ENCODE data around the gene DCDC2B.

DNA sequence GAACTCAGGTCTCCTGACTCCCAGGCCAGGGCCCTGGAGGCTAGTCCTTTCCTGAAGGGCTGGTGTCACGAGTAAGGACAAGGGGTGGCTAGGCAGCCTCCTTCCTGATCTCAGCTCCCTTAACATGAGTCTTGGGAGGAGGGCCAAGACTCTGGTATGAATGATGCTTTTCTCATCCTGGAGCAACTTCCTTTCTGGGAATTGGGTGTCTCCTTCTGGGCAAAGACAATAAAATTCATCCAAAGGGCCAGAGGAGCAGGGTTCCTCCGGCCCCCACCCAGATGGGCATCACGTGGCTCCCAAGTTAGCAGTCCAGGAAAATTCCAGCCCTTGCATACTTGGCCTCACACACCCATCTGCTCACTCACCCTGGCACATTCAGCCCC is 38.0 kb downstream of the DCDC2B start, which contains the start of gene FAM167B:
- TF ChIP-seq TEAD4 (IDR thresholded peaks at IDR 0.05) (no peak), CEBPB (IDR thresholded peaks at IDR 0.05) (no peak), CREB1 (IDR thresholded peaks at IDR 0.05; ENCODE audit: low read depth) (no peak), RAD21 (IDR thresholded peaks at IDR 0.05; ENCODE audit: low read depth) (no peak), EP300 (IDR thresholded peaks at IDR 0.05; ENCODE audit: borderline replicate concordance) (no peak)
- TF ChIP-seq, protein P1, sequence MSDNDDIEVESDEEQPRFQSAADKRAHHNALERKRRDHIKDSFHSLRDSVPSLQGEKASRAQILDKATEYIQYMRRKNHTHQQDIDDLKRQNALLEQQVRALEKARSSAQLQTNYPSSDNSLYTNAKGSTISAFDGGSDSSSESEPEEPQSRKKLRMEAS (IDR thresholded peaks at IDR 0.05) = no peak
- TF ChIP-seq, protein P2, sequence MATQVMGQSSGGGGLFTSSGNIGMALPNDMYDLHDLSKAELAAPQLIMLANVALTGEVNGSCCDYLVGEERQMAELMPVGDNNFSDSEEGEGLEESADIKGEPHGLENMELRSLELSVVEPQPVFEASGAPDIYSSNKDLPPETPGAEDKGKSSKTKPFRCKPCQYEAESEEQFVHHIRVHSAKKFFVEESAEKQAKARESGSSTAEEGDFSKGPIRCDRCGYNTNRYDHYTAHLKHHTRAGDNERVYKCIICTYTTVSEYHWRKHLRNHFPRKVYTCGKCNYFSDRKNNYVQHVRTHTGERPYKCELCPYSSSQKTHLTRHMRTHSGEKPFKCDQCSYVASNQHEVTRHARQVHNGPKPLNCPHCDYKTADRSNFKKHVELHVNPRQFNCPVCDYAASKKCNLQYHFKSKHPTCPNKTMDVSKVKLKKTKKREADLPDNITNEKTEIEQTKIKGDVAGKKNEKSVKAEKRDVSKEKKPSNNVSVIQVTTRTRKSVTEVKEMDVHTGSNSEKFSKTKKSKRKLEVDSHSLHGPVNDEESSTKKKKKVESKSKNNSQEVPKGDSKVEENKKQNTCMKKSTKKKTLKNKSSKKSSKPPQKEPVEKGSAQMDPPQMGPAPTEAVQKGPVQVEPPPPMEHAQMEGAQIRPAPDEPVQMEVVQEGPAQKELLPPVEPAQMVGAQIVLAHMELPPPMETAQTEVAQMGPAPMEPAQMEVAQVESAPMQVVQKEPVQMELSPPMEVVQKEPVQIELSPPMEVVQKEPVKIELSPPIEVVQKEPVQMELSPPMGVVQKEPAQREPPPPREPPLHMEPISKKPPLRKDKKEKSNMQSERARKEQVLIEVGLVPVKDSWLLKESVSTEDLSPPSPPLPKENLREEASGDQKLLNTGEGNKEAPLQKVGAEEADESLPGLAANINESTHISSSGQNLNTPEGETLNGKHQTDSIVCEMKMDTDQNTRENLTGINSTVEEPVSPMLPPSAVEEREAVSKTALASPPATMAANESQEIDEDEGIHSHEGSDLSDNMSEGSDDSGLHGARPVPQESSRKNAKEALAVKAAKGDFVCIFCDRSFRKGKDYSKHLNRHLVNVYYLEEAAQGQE (IDR thresholded peaks at IDR 0.05; ENCODE audit: low read depth) = no peak
